ENCODE results near the gene USP35.
"Not testable (repeated sequence)": the region's sequence is repeated elsewhere in the genome, so short reads cannot be mapped to it uniquely, and the experiment has no call there.

Gene USP35

GRCh38 chr11:78170874-78171549 lies 17.7 kb upstream of the USP35 start:
- DNase-seq, result no peak

- no peak for DNase-seq
Observed at GRCh38 chr11:78171951-78172350, 16.8 kb upstream of the USP35 start.

GRCh38 chr11:78175862-78176261 lies 12.9 kb upstream of the USP35 start:
- not testable (repeated sequence) for DNase-seq

- DNase-seq, result no peak
Observed at GRCh38 chr11:78176605-78177141, 12.0 kb upstream of the USP35 start.

- DNase-seq, result no peak
Observed at GRCh38 chr11:78177216-78177615, 11.5 kb upstream of the USP35 start.

- no peak for DNase-seq
Observed at GRCh38 chr11:78179459-78180071, 9.2 kb upstream of the USP35 start.

GRCh38 chr11:78180751-78181150 lies 8.0 kb upstream of the USP35 start:
- DNase-seq, result no peak

GRCh38 chr11:78181185-78181584 lies 7.5 kb upstream of the USP35 start:
- DNase-seq, result no peak

GRCh38 chr11:78187366-78188285 lies 1.1 kb upstream of the USP35 start:
- DNase-seq, result no peak

- DNase-seq, result no peak
Observed at GRCh38 chr11:78189174-78189724, 530 bp downstream of the USP35 start.

GRCh38 chr11:78189851-78190250 lies 1.1 kb downstream of the USP35 start:
- DNase-seq, result no peak

- DNase-seq, result no peak
Observed at GRCh38 chr11:78190374-78190773, 1.7 kb downstream of the USP35 start.

GRCh38 chr11:78190871-78191538 lies 2.3 kb downstream of the USP35 start:
- no peak for DNase-seq

- DNase-seq, result no peak
Observed at GRCh38 chr11:78192223-78192719, 3.6 kb downstream of the USP35 start.

- DNase-seq, result no peak
Observed at GRCh38 chr11:78192911-78193351, 4.2 kb downstream of the USP35 start.

GRCh38 chr11:78193806-78194205 lies 5.1 kb downstream of the USP35 start:
- no peak for DNase-seq

- DNase-seq, result no peak
Observed at GRCh38 chr11:78194490-78194889, 5.8 kb downstream of the USP35 start.

GRCh38 chr11:78195917-78196560 lies 7.3 kb downstream of the USP35 start:
- DNase-seq, result no peak

GRCh38 chr11:78196661-78197091 lies 8.0 kb downstream of the USP35 start:
- DNase-seq, result no peak

GRCh38 chr11:78197816-78198215 lies 9.1 kb downstream of the USP35 start:
- DNase-seq, result no peak

- DNase-seq, result no peak
Observed at GRCh38 chr11:78199015-78199652, 10.4 kb downstream of the USP35 start.

All from NCI-H446 treated with DMSO at 0.1 percent for 48 hours (cell line).